ENCODE measurements around the gene HSPH1. TPM values are rescaled to one million over a fixed set of nuclear protein-coding genes. Genes with fewer than 3 reads are reported as not detected.

The HSPH1 gene
- total and polyA plus RNA-seq, 2 of the 13 experiments (the other 11 are each of a cell fraction or from before 2014, with no cell fraction given) = 13.0 to 62.9 TPM

DNA sequence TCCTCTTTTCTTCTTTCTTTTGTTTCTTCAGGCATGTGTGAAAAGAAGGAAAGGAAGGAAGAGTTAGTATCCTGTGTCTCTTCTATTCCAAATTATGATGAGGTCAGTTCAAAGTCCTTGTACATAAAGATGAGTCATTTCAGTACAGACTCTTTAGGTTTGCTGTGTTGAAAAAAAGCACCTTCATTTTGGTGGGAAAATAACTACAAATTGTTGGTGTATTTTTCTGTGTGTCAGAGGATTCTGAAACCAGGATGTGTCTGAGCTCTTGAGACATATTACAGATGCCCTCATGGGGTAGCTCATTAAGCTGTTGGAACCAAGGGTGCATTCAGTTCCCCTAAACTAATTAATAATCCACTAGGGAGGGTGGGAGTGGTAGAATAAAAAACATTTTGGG lies 5.8 kb upstream of the HSPH1 start (continued):
- TF ChIP-seq, protein P1, sequence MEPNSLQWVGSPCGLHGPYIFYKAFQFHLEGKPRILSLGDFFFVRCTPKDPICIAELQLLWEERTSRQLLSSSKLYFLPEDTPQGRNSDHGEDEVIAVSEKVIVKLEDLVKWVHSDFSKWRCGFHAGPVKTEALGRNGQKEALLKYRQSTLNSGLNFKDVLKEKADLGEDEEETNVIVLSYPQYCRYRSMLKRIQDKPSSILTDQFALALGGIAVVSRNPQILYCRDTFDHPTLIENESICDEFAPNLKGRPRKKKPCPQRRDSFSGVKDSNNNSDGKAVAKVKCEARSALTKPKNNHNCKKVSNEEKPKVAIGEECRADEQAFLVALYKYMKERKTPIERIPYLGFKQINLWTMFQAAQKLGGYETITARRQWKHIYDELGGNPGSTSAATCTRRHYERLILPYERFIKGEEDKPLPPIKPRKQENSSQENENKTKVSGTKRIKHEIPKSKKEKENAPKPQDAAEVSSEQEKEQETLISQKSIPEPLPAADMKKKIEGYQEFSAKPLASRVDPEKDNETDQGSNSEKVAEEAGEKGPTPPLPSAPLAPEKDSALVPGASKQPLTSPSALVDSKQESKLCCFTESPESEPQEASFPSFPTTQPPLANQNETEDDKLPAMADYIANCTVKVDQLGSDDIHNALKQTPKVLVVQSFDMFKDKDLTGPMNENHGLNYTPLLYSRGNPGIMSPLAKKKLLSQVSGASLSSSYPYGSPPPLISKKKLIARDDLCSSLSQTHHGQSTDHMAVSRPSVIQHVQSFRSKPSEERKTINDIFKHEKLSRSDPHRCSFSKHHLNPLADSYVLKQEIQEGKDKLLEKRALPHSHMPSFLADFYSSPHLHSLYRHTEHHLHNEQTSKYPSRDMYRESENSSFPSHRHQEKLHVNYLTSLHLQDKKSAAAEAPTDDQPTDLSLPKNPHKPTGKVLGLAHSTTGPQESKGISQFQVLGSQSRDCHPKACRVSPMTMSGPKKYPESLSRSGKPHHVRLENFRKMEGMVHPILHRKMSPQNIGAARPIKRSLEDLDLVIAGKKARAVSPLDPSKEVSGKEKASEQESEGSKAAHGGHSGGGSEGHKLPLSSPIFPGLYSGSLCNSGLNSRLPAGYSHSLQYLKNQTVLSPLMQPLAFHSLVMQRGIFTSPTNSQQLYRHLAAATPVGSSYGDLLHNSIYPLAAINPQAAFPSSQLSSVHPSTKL (CRISPR knock-in tag; IDR thresholded peaks at IDR 0.05) = peak; percentile 65; the same call in 1 of the 2 replicates
- TF ChIP-seq DPF2 (CRISPR knock-in tag; IDR thresholded peaks at IDR 0.05; ENCODE audit: borderline replicate concordance, low read depth) (no peak), CENPT (CRISPR knock-in tag; IDR thresholded peaks at IDR 0.05; ENCODE audit: low read depth) (no peak), ZNF121 (CRISPR knock-in tag; IDR thresholded peaks at IDR 0.05) (no peak), TCF12 (IDR thresholded peaks at IDR 0.05) (no peak), TCF12 (CRISPR knock-in tag; IDR thresholded peaks at IDR 0.05) (no peak), GPBP1L1 (CRISPR knock-in tag; IDR thresholded peaks at IDR 0.05) (no peak), ZNF251 (CRISPR knock-in tag; IDR thresholded peaks at IDR 0.05) (no peak), ZNF326 (CRISPR knock-in tag; IDR thresholded peaks at IDR 0.05; ENCODE audit: borderline replicate concordance) (no peak), ZNF883 (CRISPR knock-in tag; IDR thresholded peaks at IDR 0.05; ENCODE audit: not compliant biosample characterization) (no peak), REPIN1 (CRISPR knock-in tag; IDR thresholded peaks at IDR 0.05; ENCODE audit: borderline replicate concordance, low read depth) (no peak), ZNF558 (CRISPR knock-in tag; IDR thresholded peaks at IDR 0.05; ENCODE audit: borderline replicate concordance) (no peak), KDM3A (CRISPR knock-in tag; IDR thresholded peaks at IDR 0.05; ENCODE audit: low read depth) (no peak)
- TF ChIP-seq, protein P2, sequence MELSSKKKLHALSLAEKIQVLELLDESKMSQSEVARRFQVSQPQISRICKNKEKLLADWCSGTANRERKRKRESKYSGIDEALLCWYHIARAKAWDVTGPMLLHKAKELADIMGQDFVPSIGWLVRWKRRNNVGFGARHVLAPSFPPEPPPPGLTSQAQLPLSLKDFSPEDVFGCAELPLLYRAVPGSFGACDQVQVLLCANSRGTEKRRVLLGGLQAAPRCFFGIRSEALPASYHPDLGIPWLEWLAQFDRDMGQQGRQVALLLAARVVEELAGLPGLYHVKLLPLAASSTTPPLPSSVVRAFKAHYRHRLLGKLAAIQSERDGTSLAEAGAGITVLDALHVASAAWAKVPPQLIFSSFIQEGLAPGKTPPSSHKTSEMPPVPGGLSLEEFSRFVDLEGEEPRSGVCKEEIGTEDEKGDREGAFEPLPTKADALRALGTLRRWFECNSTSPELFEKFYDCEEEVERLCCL (CRISPR knock-in tag; IDR thresholded peaks at IDR 0.05; ENCODE audit: borderline replicate concordance) = no peak
- TF ChIP-seq, protein P3, sequence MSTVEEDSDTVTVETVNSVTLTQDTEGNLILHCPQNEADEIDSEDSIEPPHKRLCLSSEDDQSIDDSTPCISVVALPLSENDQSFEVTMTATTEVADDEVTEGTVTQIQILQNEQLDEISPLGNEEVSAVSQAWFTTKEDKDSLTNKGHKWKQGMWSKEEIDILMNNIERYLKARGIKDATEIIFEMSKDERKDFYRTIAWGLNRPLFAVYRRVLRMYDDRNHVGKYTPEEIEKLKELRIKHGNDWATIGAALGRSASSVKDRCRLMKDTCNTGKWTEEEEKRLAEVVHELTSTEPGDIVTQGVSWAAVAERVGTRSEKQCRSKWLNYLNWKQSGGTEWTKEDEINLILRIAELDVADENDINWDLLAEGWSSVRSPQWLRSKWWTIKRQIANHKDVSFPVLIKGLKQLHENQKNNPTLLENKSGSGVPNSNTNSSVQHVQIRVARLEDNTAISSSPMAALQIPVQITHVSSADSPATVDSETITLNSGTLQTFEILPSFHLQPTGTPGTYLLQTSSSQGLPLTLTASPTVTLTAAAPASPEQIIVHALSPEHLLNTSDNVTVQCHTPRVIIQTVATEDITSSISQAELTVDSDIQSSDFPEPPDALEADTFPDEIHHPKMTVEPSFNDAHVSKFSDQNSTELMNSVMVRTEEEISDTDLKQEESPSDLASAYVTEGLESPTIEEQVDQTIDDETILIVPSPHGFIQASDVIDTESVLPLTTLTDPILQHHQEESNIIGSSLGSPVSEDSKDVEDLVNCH (CRISPR knock-in tag; IDR thresholded peaks at IDR 0.05) = no peak
- TF ChIP-seq, protein P4, sequence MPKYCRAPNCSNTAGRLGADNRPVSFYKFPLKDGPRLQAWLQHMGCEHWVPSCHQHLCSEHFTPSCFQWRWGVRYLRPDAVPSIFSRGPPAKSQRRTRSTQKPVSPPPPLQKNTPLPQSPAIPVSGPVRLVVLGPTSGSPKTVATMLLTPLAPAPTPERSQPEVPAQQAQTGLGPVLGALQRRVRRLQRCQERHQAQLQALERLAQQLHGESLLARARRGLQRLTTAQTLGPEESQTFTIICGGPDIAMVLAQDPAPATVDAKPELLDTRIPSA (CRISPR knock-in tag; IDR thresholded peaks at IDR 0.05; ENCODE audit: borderline replicate concordance) = no peak

Measured in HepG2 (cell line).